Esophagus squamous epithelium (tissue), 5 donors: ENCODE data around the gene ANO10. TPM values are rescaled to one million over a fixed set of nuclear protein-coding genes. Genes with fewer than 3 reads are reported as not detected.
"Not testable (repeated sequence)": the region's sequence is repeated elsewhere in the genome, so short reads cannot be mapped to it uniquely, and the experiment has no call there.

Experiments used
- DNase-seq: peaks from one replicate; lab custom pipeline; 2025; lab: John Stamatoyannopoulos, UW
- H3K27ac ChIP-seq, 4 donors: fragments of 200-600 bp; sonication (generic); one replicate each; pipeline ENCODE4 v1.5.1; 2016 to 2019; ENCODE audit warnings: mild to moderate bottlenecking in 1 of 4
- H3K27me3 ChIP-seq, 4 donors: fragments of 200-600 bp; sonication (generic); 1 replicate in 3 of 4; 2 replicates in 1 of 4; pipeline versions ENCODE4 v1.5.1 to v1.6.0; 2017 to 2021; ENCODE audit warnings: antibody characterized with exemption in 1 of 4
- H3K36me3 ChIP-seq, 3 donors: fragments of 200-600 bp; sonication (generic); one replicate each; pipeline ENCODE4 v1.5.1; 2016 to 2019
- H3K4me1 ChIP-seq, 3 donors: fragments of 200-600 bp; sonication (generic); one replicate each; pipeline ENCODE4 v1.5.1; 2017 to 2019
- H3K4me3 ChIP-seq, 4 donors: fragments of 200-600 bp; sonication (generic); 1 replicate in 3 of 4; 2 replicates in 1 of 4; pipeline ENCODE4 v1.5.1; 2016 to 2019; ENCODE audit warnings: mild to moderate bottlenecking in 2 of 4, moderate library complexity in 1 of 4
- H3K9me3 ChIP-seq, 3 donors: fragments of 200-600 bp; sonication (generic); one replicate each; pipeline ENCODE4 v1.5.1; 2016 to 2019
- POLR2A ChIP-seq, 4 donors: fragments of 450-650 bp; IDR thresholded peaks; one replicate each; pipeline ENCODE4 v1.6.1; 2017; ENCODE audit warnings: antibody characterized with exemption in 4 of 4, mild to moderate bottlenecking in 4 of 4, moderate library complexity in 3 of 4
- whole genome bisulfite sequencing, 2 donors: methylation state at CpG; one replicate each; pipeline ENCODE4 v1.1.5; 2018; 5-methylcytosine and 5-hydroxymethylcytosine counted together
- intact Hi-C: fragments of 100-400 bp; cut with DNase I; formaldehyde crosslinking; loops from one replicate; pipeline ENCODE4 v1.15.0; 2022
- total RNA-seq, 4 donors: library from RNA; depleted of rRNA; stranded (reverse); fragments of >200 nt; gene quantifications; one replicate each; pipeline ENCODE4 v1.1.0, GENCODE V29; 2016
- TF ChIP-seq, protein P1 (sequence below), 6 experiments: fragments of 450-650 bp in 4 of 6; fragments of 200-600 bp in 2 of 6; sonication (generic) in 2 of 6; IDR thresholded peaks; one replicate each; pipeline ENCODE4 v1.5.1; 2016 to 2019; ENCODE audit warnings: antibody characterized with exemption in 6 of 6, mild to moderate bottlenecking in 4 of 6, moderate library complexity in 4 of 6
- donor health status: DM: yes; HTN: yes; CAD: no.

Gene ANO10
- total RNA-seq, 4 donors from 2014 or later, result 18.5 to 22.3 (median 20.3) TPM

DNA sequence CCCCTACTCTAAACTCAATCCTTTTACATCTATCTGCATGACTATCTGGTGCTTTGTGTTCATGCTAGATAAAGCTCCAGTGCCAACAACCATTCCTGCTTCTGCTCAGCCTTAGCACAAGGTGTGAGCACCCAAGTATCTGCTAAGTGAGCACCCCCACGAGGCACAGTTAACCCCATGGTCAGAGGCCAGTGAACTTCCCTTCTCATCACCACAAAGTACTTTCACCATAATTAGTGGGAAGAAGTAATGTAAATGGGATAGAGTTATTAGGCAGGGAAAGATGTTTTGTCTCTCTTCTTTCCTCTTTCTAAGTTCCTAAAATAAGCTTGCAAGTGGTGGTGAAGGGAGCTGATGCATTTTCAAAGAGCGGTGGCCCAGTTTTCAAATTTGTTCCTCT, 96.4 kb downstream of the ANO10 start:
- Histone ChIP-seq H3K4me1 (no peaks in the 10 kb centered on the region), H3K36me3 (peaks cover 0 to 4% (median 0%) of the 10 kb centered on the region in 3 donors), H3K4me3 (no peak overlapping the region), H3K27ac (no peak overlapping the region), H3K27me3 (no peaks in the 10 kb centered on the region), H3K9me3 (no peaks in the 10 kb centered on the region)
- DNase-seq, result no peak
- intact Hi-C loops, result no loop called here
- 80 to 87% methylated on average over 2 of the region's 2 CpGs for WGBS, 2 donors
- no peak for TF ChIP-seq POLR2A (IDR thresholded peaks at IDR 0.05)
- TF ChIP-seq, protein P1, sequence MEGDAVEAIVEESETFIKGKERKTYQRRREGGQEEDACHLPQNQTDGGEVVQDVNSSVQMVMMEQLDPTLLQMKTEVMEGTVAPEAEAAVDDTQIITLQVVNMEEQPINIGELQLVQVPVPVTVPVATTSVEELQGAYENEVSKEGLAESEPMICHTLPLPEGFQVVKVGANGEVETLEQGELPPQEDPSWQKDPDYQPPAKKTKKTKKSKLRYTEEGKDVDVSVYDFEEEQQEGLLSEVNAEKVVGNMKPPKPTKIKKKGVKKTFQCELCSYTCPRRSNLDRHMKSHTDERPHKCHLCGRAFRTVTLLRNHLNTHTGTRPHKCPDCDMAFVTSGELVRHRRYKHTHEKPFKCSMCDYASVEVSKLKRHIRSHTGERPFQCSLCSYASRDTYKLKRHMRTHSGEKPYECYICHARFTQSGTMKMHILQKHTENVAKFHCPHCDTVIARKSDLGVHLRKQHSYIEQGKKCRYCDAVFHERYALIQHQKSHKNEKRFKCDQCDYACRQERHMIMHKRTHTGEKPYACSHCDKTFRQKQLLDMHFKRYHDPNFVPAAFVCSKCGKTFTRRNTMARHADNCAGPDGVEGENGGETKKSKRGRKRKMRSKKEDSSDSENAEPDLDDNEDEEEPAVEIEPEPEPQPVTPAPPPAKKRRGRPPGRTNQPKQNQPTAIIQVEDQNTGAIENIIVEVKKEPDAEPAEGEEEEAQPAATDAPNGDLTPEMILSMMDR (IDR thresholded peaks at IDR 0.05), result no peak

DNA sequence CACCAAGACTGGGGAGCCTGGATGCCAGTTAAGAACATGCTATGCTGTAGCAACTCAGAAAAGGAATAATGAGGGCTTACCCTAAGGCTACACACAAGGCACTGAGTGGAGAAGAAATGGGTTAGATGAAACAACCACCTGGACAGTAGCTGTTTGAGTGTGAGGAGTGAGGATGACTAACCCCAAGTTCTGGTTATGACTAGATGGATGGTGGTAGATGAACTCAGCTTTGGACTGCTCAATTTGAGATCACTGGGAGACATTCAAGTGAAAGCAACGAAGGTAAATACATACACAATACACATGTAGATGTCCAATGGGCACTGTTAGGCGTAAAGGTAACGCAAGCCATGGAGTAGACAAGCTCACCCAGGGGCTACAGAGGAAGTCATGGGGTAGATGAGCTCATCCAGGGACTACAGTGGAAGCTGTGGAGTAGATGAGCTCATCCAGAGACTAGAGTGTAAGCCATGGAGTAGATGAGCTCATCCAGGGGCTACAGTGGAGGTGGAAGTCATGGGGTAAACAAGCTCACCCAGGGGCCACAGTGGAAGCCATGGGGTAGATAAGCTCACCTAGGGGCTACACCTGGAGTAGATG, 98.3 kb downstream of the ANO10 start:
- Histone ChIP-seq H3K9me3 (peaks cover 0 to 14% (median 6%) of the 10 kb centered on the region in 3 donors), H3K27ac (no peak overlapping the region), H3K36me3 (peaks cover 0 to 12% (median 0%) of the 10 kb centered on the region in 3 donors), H3K4me3 (no peak overlapping the region), H3K4me1 (no peaks in the 10 kb centered on the region), H3K27me3 (no peaks in the 10 kb centered on the region)
- intact Hi-C loops, result no loop called here
- no peak for TF ChIP-seq POLR2A (IDR thresholded peaks at IDR 0.05)
- TF ChIP-seq, protein P1 (IDR thresholded peaks at IDR 0.05), result no peak
- WGBS, 2 donors, result 89 to 91% methylated on average over 3 of the region's 3 CpGs
- no peak for DNase-seq

DNA sequence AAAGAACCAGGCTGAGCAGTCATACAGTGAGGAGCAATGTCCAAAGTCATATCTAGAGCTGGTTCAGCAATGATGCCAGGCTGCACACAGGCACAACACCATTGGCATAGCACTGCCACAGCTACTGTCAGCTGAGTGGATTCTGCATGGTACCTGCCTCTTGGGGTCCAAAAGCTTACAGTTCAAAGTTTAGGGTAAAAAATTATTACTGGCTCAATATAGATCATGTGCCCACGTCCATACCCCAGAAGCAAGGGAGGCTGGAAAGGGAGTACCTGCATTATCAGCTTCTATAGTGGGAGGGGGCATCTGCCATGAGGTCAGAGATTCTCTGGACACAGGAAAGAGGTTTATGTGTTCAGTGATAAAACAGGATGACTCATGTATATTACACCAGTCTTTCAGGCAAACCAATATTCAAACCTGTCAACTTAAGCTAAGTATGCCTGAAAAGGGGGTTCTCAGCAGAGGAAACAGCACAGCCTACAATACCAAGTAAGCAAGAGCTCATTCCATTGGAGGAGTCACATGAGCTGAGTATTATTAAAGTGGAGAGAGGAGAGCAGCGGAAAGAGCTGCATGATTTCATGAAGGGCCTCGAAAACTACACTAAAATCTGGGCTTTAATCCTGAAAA, 99.0 kb downstream of the ANO10 start:
- WGBS, 2 donors, result 86 to 92% methylated on average over 3 of the region's 3 CpGs
- no peak overlapping the region for H3K27ac ChIP-seq
- H3K36me3 ChIP-seq, result peaks cover 0 to 14% (median 0%) of the 10 kb centered on the region in 3 donors
- H3K4me3 ChIP-seq, result no peak overlapping the region
- intact Hi-C loops, result no loop called here
- peaks cover 0 to 16% (median 8%) of the 10 kb centered on the region in 3 donors for H3K9me3 ChIP-seq
- no peaks in the 10 kb centered on the region for H3K27me3 ChIP-seq
- TF ChIP-seq, protein P1 (IDR thresholded peaks at IDR 0.05), result no peak
- no peak for TF ChIP-seq POLR2A (IDR thresholded peaks at IDR 0.05)
- no peak for DNase-seq
- H3K4me1 ChIP-seq, result no peaks in the 10 kb centered on the region

DNA sequence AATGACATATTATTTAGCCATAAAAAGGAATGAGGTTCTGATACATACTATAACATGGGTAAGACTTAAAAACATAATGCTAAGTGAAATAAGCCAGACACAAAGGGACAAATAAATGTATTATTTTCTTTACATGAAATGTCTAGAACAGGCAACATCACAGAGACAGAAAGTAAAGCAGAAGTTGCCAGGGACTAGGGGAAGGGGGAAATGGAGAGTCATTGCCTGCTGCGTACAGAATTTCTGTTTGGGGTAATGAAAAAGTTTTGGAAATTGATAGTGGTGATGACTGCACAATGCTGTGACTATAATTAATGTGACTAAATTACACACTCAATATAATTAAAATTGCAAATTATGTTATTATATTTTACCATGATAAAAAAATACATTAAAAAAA, 99.9 kb downstream of the ANO10 start:
- 87 to 94% methylated on average over 1 of the region's 1 CpG for WGBS, 2 donors
- Histone ChIP-seq H3K9me3 (peaks cover 0 to 16% (median 8%) of the 10 kb centered on the region in 3 donors), H3K36me3 (peaks cover 0 to 18% (median 0%) of the 10 kb centered on the region in 3 donors), H3K27me3 (no peaks in the 10 kb centered on the region), H3K27ac (no peak overlapping the region), H3K4me1 (no peaks in the 10 kb centered on the region), H3K4me3 (no peak overlapping the region)
- intact Hi-C loops, result no loop called here
- TF ChIP-seq POLR2A (IDR thresholded peaks at IDR 0.05), result no peak
- TF ChIP-seq, protein P1 (IDR thresholded peaks at IDR 0.05), result no peak
- no peak for DNase-seq

DNA sequence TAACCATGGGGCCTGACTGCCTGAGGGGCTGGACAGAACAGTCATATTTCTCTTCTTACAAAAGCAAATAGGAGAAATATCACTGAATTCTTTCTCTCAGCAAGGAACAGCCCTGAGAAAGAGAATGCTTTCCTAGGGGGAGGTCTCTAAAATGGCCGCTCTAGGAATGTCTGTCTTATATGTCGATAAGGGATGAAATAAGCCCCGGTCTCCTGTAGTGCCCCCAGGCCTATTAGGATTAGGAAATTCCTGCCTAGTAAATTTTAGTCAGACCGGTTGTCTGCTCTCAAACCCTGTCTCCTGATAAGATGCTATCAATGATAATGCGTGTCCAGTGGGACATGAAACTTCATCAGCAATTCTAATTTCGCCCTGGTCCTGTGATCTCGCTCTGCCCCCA, 103.3 kb downstream of the ANO10 start:
- H3K36me3 ChIP-seq, result peaks cover 0 to 18% (median 0%) of the 10 kb centered on the region in 3 donors
- H3K27me3 ChIP-seq, intact Hi-C loops, H3K4me3 ChIP-seq, H3K27ac ChIP-seq, DNase-seq, H3K4me1 ChIP-seq: not testable (repeated sequence)
- H3K9me3 ChIP-seq, result peaks cover 0 to 16% (median 8%) of the 10 kb centered on the region in 3 donors
- WGBS, 2 donors, result 89 to 95% methylated on average over 7 of the region's 7 CpGs
